Measurements from ENCODE around the gene CRACR2B. TPM values are rescaled to one million over a fixed set of nuclear protein-coding genes. Genes with fewer than 3 reads are reported as not detected.

Gene CRACR2B
- total and polyA plus RNA-seq, 2 of the 13 experiments (the other 11 are each of a cell fraction or from before 2014, with no cell fraction given) = 14.9 to 21.0 TPM

DNA sequence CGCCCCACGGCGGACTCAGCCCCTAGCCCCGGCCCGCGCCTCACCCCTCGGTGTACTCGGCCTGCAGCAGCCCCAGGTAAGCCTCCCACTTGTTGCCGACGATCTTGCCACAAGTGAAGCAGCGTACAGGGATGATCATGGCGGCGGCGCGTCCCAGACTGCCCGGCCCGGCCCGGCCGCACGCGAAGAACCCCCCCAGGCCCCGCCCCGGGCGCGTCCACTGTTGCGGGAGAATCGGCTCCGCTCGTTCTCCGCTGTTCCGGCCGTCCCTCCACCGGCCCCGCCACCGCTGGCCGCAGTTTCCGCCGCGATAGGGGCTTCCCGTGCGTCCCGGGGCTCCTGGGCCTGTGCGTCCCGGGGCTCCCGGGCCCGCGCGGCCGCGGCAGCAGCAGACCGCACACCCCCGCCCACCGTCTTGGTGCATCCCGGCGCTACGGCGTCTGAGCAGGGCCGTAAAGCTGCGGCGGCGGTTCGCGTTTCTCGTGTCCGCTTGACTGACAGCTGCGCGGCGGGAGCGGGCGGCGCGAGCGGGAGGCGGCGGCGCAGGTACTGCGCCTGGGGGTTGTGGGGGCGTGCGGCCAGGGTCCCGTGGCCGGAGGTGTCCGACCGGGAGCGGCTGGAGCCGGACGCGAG, 14.8 kb downstream of the CRACR2B start, which contains the start of the genes POLR2L and TSPAN4:
Gene POLR2L, minus strand, starts transcription at position 160 of the 633 bp plus-strand sequence. Its CDS starts 21 bp downstream, at position 139.
Gene TSPAN4, plus strand, starts transcription at position 483 of the 633 bp plus-strand sequence. CDS start 7,453 bp downstream, outside the sequence.
- Histone ChIP-seq H3K27ac (ENCODE audit: extremely low read length, insufficient read depth, low read length) (peak within 1 kb of the TSS; percentile 83), H3K4me2 (ENCODE audit: low read depth, low read length) (peak within 1 kb of the TSS; percentile 85), H2AFZ (ENCODE audit: low read length) (no peak within 1 kb of the TSS), H3K36me3 (replicated peaks in 1 of 2; ENCODE audit: control insufficient read depth in 1 of 2, insufficient read depth in 2 of 2, low read length in 2 of 2) (peaks cover 5 to 27% of the 10 kb centered on the region in 2 experiments), H3K79me2 (ENCODE audit: insufficient read depth, low read length) (peaks cover 27% of the 10 kb centered on the region), H3K4me3 (replicated peaks in 1 of 3; ENCODE audit: insufficient read depth in 1 of 3, low read depth in 2 of 3, low read length in 3 of 3) (peak within 1 kb of the TSS; percentile 97 to 100 (median 98)), H3K9ac (ENCODE audit: insufficient read depth, low read depth, low read length) (peak within 1 kb of the TSS; percentile 92), H3K4me1 (ENCODE audit: insufficient read depth, low read length) (peaks cover 65% of the 10 kb centered on the region), H3K27me3 (ENCODE audit: control insufficient read depth in 1 of 2, insufficient read depth in 2 of 2, low read length in 2 of 2) (no peaks in the 10 kb centered on the region), H4K20me1 (ENCODE audit: insufficient read depth, low read length) (peaks cover 17% of the 10 kb centered on the region; the same call in 1 of the 2 replicates), H3K9me3 (ENCODE audit: low read length) (no peaks in the 10 kb centered on the region)
- FAIRE-seq = no peak
- intact Hi-C loops (cut with micrococcal nuclease; ENCODE audit: unreplicated experiment) = loop anchor here (5.0 kb wide), 1 partner anchor 35 kb away; the partner anchor contains the start of genes PIDD1 and RPLP2
- CTCF ChIA-PET (ENCODE audit: low intra/inter-chr PET ratio, low total read pairs) = no interaction called here
- in situ Hi-C loops (cut with HindIII; ENCODE audit: extremely low pct_ligation_motif_present, low pct_unique_long_range_greater_than_20kb) = no loop called here
- POLR2A ChIA-PET = interaction anchor here (0.7 to 11.1 kb wide), 7 partner anchors 13 to 136 kb away, joined by 3 to 141 read pairs (median 7); partner anchors contain the start of genes CD151, CRACR2B, PNPLA2 and RPLP2
- ATAC-seq = peak; percentile 13
- BruUV-seq (replicated peaks) = no TSS peak
- peak; percentile 78 for DNase-seq (ENCODE audit: low spot score)
- WGBS (ENCODE audit: low lambda C conversion rate) = 0% methylated on average over 3 of the region's 87 CpGs
- TF ChIP-seq MTF1 (CRISPR knock-in tag; IDR thresholded peaks at IDR 0.05) = no peak
- 0 out of 2 replicates have a peak, but pooled peaks have one; percentile 4 for TF ChIP-seq ZNF160 (CRISPR knock-in tag; IDR thresholded peaks at IDR 0.05)
- TF ChIP-seq ZNF530 (CRISPR knock-in tag; IDR thresholded peaks at IDR 0.05; ENCODE audit: low read depth) = no peak
- no peak for TF ChIP-seq TCF12 (IDR thresholded peaks at IDR 0.05)
- peak; percentile 22; the same call in 1 of the 2 replicates for TF ChIP-seq TCF12 (CRISPR knock-in tag; IDR thresholded peaks at IDR 0.05)
- TF ChIP-seq NCOR1 (IDR thresholded peaks at IDR 0.05; ENCODE audit: borderline replicate concordance, low read length) = no peak
- TF ChIP-seq, protein P1, sequence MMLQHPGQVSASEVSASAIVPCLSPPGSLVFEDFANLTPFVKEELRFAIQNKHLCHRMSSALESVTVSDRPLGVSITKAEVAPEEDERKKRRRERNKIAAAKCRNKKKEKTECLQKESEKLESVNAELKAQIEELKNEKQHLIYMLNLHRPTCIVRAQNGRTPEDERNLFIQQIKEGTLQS (CRISPR knock-in tag; IDR thresholded peaks at IDR 0.05) = no peak
- TF ChIP-seq PHB2 (IDR thresholded peaks at IDR 0.05; ENCODE audit: partially characterized antibody) = no peak
- TF ChIP-seq PHF20 (CRISPR knock-in tag; IDR thresholded peaks at IDR 0.05) = 0 out of 2 replicates have a peak, but pooled peaks have one; percentile 17
- TF ChIP-seq, protein P2, sequence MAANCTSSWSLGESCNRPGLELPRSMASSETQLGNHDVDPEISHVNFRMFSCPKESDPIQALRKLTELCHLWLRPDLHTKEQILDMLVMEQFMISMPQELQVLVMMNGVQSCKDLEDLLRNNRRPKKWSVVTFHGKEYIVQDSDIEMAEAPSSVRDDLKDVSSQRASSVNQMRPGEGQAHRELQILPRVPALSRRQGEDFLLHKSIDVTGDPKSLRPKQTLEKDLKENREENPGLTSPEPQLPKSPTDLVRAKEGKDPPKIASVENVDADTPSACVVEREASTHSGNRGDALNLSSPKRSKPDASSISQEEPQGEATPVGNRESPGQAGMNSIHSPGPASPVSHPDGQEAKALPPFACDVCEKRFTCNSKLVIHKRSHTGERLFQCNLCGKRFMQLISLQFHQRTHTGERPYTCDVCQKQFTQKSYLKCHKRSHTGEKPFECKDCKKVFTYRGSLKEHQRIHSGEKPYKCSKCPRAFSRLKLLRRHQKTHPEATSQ (CRISPR knock-in tag; IDR thresholded peaks at IDR 0.05; ENCODE audit: borderline replicate concordance) = peak; percentile 77; the same call in 1 of the 2 replicates
- peak; percentile 60; the same call in 1 of the 2 replicates for TF ChIP-seq ZNF274 (CRISPR knock-in tag; IDR thresholded peaks at IDR 0.05)
- TF ChIP-seq NFE2L1 (CRISPR knock-in tag; IDR thresholded peaks at IDR 0.05; ENCODE audit: borderline replicate concordance) = no peak
- no peak; the same call in 1 of the 2 replicates for TF ChIP-seq ZNF431 (CRISPR knock-in tag; IDR thresholded peaks at IDR 0.05; ENCODE audit: borderline replicate concordance, low read depth)
- TF ChIP-seq, protein P3, sequence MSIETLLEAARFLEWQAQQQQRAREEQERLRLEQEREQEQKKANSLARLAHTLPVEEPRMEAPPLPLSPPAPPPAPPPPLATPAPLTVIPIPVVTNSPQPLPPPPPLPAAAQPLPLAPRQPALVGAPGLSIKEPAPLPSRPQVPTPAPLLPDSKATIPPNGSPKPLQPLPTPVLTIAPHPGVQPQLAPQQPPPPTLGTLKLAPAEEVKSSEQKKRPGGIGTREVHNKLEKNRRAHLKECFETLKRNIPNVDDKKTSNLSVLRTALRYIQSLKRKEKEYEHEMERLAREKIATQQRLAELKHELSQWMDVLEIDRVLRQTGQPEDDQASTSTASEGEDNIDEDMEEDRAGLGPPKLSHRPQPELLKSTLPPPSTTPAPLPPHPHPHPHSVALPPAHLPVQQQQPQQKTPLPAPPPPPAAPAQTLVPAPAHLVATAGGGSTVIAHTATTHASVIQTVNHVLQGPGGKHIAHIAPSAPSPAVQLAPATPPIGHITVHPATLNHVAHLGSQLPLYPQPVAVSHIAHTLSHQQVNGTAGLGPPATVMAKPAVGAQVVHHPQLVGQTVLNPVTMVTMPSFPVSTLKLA (IDR thresholded peaks at IDR 0.05) = no peak
- TF ChIP-seq, protein P4, sequence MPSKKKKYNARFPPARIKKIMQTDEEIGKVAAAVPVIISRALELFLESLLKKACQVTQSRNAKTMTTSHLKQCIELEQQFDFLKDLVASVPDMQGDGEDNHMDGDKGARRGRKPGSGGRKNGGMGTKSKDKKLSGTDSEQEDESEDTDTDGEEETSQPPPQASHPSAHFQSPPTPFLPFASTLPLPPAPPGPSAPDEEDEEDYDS (CRISPR knock-in tag; IDR thresholded peaks at IDR 0.05) = peak; percentile 59; the same call in 1 of the 2 replicates
- TF ChIP-seq, protein P5, sequence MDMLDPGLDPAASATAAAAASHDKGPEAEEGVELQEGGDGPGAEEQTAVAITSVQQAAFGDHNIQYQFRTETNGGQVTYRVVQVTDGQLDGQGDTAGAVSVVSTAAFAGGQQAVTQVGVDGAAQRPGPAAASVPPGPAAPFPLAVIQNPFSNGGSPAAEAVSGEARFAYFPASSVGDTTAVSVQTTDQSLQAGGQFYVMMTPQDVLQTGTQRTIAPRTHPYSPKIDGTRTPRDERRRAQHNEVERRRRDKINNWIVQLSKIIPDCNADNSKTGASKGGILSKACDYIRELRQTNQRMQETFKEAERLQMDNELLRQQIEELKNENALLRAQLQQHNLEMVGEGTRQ (IDR thresholded peaks at IDR 0.05; ENCODE audit: low read depth, low read length) = no peak
- TF ChIP-seq, protein P5 (CRISPR knock-in tag; IDR thresholded peaks at IDR 0.05; ENCODE audit: borderline replicate concordance) = no peak

All from HepG2 (cell line).